GM19328 (cell line): ENCODE data around the gene KCNB1.

Experiments used
- ATAC-seq: cut with Tn5 transposase; IDR thresholded peaks from one replicate; pipeline ENCODE4 v1.9.1; 2021; ENCODE audit warnings: mild to moderate bottlenecking, moderate library complexity; ENCODE audit not compliant: unreplicated experiment

The KCNB1 gene

DNA sequence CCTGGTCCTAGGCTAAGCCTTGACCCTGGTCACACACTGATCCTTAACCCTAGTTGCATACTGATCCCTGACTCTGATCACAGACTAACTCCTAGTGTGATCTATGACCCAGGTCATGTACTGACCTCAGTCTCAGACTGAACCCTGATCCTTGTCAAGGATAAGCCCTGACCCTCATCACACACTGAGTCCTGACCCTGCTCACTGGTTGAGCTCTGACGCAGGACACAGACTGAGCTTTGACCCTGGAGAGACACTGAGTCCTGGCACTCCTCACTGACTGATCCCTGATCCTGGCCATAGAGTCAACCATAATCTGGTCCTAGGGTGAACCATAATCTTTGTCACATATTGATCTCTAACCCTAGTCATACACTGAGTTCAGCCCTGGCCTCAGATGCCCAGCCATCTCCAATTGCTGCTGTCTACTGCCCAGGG, 37.9 kb downstream of the KCNB1 start:
- ATAC-seq: no peak

DNA sequence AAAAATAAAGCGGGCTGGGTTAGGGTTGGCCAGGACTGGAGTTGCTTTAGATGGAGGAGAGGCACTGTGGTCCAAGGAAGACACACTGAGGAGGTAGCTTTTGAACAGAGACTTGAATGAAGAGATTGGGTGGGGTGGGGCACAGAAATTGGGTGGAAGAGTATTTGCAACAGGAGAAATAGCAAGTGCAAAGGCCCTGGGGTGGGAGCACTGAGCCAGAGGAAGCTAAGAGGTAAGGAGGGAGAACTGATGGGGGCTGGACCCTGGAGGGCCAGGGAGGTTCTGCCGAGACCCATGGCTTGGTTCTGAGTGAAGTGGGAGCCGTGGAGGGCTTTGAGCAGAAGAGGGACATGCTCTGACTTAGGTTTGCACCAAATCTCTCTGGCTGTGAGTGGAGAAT, 45.4 kb downstream of the KCNB1 start:
- no peak for ATAC-seq

DNA sequence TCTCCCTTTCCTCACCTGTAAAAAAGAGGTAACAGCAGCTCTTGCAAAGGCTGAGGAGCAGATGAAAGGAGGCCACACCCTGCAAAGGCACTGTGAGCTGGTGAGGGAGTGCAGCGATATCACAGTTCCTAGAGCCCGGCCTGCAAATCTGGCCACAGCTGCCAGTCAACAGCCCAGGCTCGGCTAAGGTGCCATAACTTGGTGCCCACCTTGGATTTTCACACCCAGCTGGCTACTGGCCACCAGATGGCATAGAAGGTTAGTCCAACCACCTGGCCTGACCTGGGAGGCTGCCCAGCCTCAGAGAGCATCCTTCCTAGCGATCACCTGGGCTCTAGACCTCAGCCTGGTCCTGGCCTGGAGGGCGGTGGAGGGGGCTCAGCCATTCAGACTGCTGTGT, 46.8 kb downstream of the KCNB1 start:
- no peak for ATAC-seq

DNA sequence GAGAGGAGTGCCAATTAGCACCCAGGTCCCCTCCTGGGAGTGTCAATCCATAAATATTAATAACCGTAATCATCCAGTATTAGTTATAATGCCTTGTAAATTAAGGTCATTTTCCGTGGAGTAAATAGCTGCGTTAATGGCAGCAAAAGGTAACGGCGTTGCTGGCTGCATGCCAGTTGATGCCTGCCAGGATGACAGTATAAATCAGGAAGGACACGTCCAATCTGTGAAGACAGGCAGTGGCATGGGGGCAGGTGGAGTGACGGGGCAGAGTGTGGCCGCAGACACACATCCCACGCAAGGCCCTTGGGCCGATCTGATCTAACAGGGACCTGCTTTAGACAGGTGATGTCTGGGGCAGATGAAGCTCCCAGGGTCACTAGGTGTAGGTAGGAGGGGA, 49.1 kb downstream of the KCNB1 start:
- no peak for ATAC-seq

DNA sequence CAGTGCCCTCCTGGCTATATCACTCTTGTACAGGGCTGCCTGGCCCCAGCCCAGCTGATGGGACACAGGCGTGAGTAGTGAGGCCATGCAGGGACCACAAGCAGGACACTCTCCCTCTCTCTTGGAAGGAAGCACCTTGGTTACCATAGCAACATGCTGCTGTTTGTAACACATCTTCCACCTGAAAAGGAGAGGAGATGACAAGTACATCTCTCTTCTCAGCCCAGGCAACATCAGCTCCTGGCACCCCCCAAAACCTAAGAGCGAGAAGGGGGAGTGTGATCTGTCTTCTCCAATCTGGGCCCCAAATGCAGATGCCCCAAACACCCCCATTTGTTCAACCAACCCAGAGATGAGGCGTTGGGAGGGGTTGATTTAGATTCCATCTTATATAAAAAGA, 49.9 kb downstream of the KCNB1 start:
- ATAC-seq: no peak

DNA sequence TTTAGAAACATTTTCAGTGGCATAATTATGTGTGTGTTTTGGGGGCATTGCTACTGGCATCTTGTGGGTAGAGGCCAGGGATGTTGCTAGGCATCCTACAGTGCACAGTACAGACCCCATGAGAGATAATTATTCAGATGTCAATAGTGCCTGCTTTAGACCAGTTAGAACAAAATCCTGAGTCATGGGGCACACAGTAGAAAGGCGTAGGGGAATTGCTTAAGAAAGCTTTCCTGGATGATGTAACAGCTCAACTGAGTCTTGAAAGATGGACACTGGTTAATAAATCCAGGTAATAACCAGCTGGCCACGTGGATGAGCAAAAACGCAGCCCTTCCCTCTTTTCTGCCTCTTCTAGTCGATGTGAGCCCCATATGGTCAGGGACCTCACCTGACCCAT, 51.1 kb downstream of the KCNB1 start:
- no peak for ATAC-seq

DNA sequence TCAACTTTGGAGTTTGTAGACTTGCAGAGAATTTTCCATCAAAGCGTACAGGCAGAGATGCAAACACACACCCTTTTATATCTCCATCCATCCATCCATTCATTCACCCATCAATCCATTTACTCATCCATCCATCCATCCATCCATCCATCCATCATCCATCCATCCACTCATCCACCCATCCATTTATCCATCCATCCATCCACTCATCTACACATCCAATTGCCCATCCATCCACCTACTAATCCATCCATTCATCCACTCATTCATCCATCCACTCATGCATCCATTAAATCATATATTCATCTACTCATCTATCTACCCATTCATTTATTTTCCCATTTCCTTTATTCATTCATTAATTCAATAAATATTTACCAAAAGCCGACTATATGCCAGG, 52.1 kb downstream of the KCNB1 start:
- ATAC-seq: no peak

DNA sequence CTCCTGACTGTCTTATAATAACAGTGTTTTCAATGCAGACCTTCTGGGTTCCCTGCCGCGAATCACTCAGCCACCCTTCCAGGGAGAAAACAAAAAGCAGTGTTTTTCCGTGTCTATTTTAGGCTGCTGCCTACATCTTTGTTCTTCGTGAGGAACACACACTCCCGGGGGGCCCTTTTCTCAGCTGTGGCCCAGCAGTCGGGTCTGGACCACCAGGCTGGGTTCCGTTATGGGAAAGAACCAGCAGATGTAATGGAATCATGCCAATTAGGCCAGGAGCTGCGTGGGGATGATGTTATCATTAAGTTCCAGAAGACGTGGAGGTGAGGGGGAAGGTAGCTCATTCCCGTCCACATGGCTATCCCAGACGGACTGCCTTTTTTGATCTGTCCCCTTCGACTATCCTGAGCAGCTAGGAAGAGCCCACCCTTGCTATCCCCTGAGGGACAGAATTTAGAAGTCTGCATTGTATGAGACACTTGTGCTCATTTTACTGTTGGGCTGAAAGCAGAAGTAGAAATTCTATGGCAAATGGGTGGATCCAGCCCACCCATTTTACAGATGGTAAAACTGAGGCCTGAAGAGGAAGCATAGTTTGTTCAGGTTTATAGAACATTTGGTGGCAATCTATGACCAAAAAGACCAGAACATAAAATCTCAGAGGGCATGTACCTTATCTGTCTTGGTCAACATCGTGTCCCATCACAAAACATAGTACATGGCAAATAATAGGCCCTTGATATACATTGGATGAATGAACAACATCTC, 54.5 kb downstream of the KCNB1 start:
- ATAC-seq: no peak

DNA sequence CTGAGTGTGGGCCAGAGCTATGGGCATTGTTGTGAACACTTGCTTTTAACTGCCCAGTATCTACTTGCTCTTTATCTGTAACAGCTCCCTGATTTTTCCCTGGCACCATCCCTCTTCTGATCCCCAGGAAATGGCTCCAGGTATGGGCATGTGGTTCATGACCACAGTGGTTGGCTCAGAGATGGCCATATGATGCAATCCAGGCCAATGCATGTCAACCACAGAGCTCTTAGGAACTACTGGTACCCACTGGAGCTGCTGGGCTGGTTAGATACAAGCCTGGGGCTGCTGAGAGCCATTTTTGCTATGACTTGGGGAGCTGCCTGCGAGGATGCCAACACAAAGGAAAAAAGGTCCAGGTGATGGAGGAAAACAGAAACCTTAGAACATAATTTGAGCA, 55.6 kb downstream of the KCNB1 start:
- ATAC-seq: no peak

DNA sequence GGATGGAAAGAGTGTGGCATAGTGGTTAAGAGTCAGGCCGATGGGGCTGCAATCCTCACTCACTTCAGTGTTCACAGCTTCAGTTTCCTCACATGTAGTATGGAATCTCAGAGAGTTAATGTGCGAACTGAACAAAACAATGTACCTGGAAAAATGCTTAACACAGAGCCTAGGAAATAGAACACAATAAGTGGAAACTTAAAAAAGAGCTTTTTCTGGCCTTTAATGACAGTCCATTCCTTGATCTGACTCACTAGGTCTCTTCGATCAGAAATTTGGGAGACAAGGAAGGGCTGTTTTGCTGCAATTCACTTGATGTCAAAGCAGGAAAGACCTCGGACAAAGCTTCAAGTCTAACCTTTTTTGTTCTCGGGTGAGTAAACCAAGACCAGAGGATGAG, 56.1 kb downstream of the KCNB1 start:
- ATAC-seq: no peak

DNA sequence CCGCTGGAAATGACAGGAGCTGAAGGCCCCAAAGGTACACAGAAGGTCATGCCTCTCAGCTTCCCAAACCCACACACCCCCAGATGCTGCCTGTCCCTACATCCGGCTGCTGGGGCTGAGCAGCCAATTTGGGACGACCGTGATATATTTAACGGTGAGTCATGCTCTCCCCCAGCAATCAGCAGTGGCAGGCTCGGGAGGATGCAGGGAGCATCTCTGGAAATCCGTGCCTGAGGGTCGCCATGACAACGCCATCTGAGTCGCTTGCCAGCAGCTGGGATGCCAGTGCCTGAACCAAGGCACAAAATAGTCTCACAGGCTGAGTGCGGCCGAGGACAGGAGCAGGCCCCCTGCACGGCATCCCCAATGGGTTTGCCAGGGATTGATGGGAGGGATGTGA, 57.9 kb downstream of the KCNB1 start:
- no peak for ATAC-seq

DNA sequence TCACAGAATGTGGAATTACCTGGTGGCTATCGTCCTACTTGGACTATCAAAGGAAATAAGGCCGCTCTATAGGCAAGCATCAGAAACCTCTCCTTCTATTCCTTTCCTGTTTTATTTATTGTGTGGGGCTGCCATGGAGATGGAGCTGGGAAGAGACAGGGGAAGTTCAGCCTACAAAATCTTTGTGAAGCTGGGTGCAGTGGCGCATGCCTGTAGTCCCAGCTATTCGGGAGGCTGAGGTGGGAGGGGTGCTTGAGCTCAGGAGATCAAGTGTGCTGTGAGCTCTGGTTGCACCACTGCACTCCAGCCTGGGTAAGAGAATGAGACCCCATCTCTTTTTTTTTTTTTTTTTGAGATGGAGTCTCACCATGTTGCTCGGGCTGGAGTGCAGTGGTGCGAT, 60.3 kb downstream of the KCNB1 start:
- no peak for ATAC-seq

DNA sequence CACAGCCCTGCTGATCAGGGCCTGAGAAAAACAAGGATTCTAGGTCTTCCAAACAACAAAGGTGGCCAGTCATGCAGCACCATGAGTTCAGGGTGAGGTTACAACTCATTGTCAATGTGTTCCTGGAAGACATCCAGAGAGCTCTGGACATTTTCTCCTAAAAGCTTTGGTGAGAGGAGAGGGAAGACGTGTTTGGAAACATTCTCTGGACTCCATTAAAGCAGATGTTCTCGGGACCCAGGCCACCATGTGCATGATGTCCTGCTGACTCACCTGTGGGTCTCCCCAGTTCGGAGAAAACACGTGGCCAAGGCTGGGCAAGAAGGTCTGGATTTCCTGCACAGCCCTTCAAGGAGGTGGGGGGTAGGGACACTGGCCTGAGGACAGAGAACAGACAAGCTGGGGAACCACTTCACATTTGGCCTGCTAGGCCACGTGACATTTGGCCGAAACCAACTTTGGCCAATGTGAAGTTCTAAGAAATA, 61.6 kb downstream of the KCNB1 start:
- no peak for ATAC-seq

DNA sequence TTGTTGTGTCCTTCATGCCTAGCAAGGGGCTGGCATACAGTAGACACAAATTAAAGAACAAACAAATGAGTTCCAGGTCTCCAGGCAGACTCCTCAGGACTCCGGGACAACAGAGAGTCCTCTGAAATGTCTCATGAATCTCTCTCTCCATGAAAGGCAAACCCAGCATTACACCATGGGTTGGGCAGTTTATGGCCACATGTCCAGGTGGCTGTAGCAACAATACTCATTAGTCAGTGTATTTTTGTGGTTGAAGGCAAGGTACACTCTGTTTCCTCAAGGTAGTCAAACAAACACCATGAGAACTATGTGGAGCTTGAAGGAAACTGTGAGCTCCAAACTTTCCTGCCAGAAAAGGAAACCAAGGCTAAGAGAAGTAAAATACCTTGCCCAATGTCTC, 62.2 kb downstream of the KCNB1 start:
- ATAC-seq: no peak

DNA sequence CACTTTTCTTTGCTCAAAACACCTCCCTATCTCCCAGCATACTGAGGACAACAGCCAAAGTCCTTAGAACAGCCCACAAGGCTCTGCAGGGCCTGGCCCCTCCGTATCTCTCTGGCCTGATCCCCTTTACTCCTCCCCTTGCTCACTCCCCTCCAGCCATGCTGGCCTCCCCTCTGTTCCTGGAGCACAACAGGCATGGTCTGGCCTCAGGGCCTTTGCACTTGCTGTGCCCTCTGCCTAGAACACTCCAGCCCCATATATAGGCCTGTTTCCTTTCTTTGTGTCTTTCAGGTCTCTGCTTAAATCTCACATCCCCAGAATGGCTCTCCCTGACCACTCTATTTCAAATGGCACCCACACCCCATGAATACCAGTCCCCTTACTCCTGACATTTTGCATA, 62.7 kb downstream of the KCNB1 start:
- no peak for ATAC-seq

DNA sequence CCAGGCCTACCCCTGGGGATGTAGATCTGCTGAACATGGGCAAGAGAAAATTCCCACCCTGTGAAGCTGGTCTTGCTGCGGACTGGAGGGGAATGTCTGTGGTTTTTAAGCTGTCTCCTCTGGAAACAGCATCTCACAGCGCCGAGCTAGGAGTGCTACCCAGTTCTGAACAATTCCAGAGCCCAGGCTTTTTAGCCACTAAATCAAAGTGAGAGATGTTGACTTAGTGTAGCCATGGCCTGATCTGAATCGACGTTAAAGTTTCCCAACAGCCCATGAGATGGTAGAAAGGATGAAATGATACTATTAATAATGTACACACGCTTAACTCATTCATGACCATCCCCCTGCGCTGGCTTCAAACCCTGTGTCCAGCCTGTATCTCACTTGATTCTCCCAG, 63.7 kb downstream of the KCNB1 start:
- no peak for ATAC-seq

DNA sequence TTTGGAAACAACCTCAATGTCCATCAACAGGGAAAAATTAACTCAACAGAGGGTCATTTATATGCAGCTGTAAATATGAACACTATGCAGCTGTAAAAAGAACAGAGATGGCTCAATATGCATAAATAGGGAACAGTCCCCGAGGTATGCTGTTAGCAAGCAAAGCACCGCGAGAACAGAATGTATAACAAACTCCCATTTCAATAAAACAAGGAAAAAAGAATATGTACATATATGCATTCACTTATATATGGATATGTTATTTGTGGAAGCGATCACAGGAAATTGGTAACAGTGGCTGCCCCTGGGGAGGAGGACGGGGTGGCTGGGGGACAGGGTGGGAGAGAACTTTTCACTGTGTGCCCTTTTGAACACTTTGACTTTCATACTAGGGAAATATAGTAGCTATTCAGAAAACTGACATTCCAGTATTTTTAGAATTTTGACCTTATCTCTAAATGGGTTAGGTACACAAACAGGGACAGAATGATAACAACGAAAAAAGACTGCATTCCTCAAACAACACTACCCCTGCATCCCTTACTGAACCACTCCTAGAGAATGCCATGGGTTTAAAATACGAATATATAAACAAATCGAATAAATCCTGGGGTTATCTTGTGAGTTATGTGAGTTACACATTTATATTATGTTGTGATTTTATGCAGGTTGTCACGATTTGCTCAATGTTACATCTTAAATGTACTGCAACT, 64.5 kb downstream of the KCNB1 start:
- no peak for ATAC-seq

DNA sequence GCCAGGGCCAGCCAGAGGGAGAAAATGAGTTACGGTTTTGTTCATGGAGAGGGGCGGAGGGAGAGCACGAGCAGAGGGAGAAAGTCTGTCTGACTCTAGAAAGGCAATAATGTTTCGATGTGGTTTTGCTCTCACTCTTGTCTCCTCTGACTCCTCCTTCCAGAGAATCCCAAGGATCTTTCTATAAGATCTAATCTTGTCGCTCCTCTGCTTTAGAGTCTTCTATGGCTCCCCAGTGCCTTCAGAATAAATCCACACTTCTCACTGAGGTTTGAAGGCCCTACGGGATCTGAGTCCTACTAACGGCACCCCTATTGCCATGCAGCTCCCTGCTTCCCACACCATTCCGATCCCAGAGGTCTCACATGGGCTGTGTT, 66.8 kb downstream of the KCNB1 start:
- ATAC-seq: no peak

DNA sequence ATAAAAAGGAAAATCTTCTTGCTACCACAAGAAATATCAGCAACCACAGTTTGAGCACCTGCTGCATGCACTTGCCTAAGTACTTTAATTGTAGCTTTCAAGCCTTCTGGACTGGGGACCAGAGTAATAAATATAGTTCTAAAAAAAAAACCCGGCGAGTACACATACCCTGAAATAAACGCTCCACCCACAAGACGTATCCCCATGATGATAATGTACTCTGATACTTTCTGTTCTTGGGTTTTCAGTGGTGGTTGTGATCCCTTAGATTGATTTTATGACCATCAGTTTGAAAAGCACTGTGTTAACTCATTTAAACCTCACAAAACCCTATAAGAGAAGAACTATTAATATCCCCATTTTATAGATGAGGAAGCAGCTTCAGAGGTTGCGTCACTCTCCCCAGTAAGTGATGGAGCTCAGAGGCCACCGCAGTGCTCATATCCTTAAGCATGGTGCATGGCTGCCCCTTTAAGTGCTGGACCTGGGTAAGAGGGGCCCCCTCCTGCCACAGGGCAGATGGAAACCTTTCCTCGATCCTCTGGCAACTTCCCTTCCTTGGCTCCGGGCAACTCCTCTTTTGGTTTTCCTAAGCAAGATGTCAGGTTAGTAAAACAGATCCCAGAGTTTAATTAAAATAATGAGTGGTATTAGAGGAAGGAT, 67.3 kb downstream of the KCNB1 start:
- ATAC-seq: no peak

DNA sequence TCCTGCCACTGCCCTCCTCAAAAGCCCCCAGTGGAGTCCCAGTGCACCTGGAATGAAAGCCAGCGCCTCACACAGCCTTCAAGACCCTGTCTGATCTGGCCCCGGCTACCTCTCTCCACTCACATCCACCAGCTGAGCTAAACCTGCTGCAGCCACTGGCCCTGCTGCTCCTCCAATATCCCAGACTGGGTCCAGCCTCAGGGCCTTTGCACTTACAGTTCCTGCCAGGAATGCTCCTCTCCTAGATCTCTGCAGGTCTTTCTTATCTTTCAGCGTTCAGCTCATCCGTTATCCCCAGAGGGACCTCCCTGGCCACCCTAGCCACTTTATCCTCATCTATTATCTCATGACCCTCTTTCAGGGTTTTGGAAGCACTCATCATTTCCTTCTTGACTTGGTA, 68.8 kb downstream of the KCNB1 start:
- ATAC-seq: no peak

DNA sequence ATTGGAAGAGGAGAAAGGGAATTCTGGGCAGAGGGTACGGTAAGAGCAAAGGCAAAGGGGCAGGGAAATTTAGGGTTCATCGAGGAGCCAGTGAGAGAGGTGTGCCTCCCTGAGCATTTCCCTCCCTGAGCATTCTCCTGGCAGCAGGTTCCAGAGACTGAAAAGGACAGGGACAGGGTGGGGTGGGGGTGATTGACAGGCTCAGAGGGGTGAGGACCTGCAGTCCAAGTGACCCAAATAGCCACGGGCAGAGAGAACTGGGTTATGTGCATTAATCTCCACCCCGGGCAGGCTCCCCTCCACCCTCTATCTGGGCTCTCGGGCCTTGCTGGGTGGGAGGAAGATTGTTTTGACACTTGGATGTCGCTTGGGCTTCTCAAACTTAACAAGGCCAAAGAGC, 69.5 kb downstream of the KCNB1 start:
- ATAC-seq: no peak

DNA sequence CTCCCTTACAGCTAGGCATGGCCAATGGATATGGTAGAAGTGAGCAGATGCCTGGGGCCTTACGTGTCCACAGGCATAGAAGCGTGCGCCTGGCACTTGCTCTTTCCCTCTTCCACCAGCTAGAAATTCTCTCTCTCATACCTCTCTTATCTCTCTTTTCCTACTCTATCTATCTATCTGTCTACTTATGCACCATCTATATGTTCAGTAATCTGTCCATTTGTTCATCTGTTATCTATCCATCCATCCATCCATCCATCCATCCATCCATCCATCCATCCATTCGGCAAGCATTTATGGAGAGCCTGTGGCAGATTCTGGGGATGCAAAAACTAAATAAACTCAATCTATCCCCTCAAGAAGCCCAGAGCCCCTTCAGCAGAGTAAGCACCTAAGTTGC, 70.2 kb downstream of the KCNB1 start:
- no peak for ATAC-seq
